ENCODE data around the gene HCK.

Gene HCK

GRCh38 chr20:32062776-32063170 is 10.7 kb downstream of the HCK start:
- no peak for TF ChIP-seq GATA2 (IDR thresholded peaks at IDR 0.05; ENCODE audit: low read depth, low read length)
- no peak for TF ChIP-seq GATA3 (IDR thresholded peaks at IDR 0.05; ENCODE audit: low read depth, low read length)

DNA sequence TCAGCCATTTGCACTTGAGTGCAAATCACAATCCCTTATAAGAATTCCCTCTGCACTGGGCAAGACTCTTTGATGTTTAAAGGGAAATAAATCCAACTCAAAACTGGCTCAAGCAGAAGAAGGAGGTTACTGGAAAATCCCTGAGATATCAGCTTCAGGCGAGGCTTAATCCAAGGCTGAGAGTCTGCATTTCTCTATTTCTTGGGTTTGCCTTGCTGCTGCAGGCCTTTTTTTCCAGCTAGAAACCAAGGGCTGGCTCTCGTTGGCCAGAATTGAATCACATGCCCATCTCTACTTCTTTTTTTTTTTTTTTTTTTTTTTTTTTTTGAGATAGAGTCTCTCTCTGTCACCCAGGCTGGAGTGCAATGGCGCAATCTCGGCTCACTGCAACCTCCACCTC is 11.7 kb downstream of the HCK start:
- TF ChIP-seq GATA3 (IDR thresholded peaks at IDR 0.05; ENCODE audit: low read depth, low read length) = no peak
- TF ChIP-seq GATA2 (IDR thresholded peaks at IDR 0.05; ENCODE audit: low read depth, low read length) = no peak

DNA sequence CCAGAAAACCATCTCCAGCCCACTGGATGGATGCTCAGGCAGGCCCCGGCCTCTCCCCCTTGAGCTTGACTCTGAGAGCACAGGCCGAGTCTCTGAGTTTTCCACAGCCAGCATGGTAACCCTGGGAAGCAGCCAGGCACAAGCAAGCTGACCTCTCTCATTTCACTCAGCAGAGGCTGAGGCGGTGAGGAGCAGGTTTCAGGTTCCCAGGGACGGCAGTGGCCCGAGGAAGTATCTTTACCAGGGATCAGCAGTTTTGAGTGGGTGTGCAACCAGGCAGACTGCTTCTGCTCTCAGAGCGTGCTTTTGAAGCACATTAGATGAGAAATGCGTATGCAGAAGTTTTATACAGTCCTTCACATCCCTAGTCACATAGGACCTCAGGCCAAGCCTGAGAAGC is 12.6 kb downstream of the HCK start:
- TF ChIP-seq GATA3 (IDR thresholded peaks at IDR 0.05; ENCODE audit: low read depth, low read length) = no peak
- no peak for TF ChIP-seq GATA2 (IDR thresholded peaks at IDR 0.05; ENCODE audit: low read depth, low read length)

- TF ChIP-seq GATA3 (IDR thresholded peaks at IDR 0.05; ENCODE audit: low read depth, low read length) = no peak
- TF ChIP-seq GATA2 (IDR thresholded peaks at IDR 0.05; ENCODE audit: low read depth, low read length) = no peak
Observed at GRCh38 chr20:32067234-32067821, 15.3 kb downstream of the HCK start.

- TF ChIP-seq GATA3 (IDR thresholded peaks at IDR 0.05; ENCODE audit: low read depth, low read length) = no peak
- TF ChIP-seq GATA2 (IDR thresholded peaks at IDR 0.05; ENCODE audit: low read depth, low read length) = no peak
Observed at GRCh38 chr20:32068174-32068573, 16.1 kb downstream of the HCK start.

GRCh38 chr20:32069711-32070110 is 17.7 kb downstream of the HCK start:
- TF ChIP-seq GATA3 (IDR thresholded peaks at IDR 0.05; ENCODE audit: low read depth, low read length) (no peak), GATA2 (IDR thresholded peaks at IDR 0.05; ENCODE audit: low read depth, low read length) (no peak)

DNA sequence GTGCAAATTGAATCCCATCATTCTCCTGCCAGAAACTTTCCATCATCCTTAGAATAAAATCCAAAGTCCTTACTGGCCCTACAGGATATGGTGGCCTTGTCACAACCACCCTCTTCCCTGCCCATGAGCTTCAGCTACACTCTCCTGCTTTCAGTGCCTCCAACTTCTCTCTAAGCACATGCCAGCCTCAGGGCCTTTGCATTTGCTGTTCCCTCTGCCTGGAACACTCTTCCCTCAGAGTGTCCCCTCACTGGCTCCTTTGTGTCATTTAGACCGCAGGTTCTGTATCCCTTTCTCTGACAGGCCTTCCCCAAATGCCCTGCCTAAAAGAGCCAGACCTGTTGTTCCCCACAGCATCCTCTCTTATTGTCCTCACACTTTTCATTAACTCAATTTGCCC is 18.2 kb downstream of the HCK start:
- no peak for TF ChIP-seq GATA3 (IDR thresholded peaks at IDR 0.05; ENCODE audit: low read depth, low read length)
- TF ChIP-seq GATA2 (IDR thresholded peaks at IDR 0.05; ENCODE audit: low read depth, low read length) = no peak

- TF ChIP-seq GATA2 (IDR thresholded peaks at IDR 0.05; ENCODE audit: low read depth, low read length) (no peak), GATA3 (IDR thresholded peaks at IDR 0.05; ENCODE audit: low read depth, low read length) (no peak)
Observed at GRCh38 chr20:32070690-32071213, 18.7 kb downstream of the HCK start.

DNA sequence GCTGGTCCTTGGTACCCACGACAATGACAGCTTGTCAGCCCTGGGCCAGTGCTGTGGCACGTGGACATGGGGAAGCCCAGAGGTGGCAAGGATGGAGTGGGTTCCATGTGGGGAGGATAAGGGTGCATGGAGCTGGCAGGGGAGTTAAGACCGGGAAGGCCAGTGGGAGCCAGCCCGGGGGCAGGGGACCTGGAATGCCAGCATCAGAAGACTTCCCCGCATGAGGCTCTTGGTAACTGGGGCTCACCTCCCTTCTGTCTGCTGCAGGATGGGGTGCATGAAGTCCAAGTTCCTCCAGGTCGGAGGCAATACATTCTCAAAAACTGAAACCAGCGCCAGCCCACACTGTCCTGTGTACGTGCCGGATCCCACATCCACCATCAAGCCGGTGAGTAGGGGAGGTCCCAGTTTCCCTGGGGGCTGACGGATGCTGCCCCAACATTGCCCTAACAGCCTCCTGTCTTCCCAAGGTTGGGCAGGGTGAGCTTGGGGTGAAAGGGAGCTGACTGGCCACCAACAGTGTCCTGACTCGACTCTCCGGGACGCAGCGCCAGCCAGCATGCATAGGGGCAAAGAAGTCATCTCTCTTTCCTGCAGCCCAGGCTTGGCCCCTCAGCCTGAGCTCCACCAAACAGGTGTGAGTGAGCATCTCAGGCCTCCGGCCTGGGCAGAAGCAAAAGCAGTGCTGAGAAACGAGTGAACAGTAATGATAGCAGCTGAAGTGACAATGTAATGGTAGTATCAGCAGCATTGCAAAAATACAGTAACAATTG is 19.5 kb downstream of the HCK start:
- TF ChIP-seq GATA3 (IDR thresholded peaks at IDR 0.05; ENCODE audit: low read depth, low read length) = no peak
- no peak for TF ChIP-seq GATA2 (IDR thresholded peaks at IDR 0.05; ENCODE audit: low read depth, low read length)

- no peak for TF ChIP-seq GATA3 (IDR thresholded peaks at IDR 0.05; ENCODE audit: low read depth, low read length)
- no peak for TF ChIP-seq GATA2 (IDR thresholded peaks at IDR 0.05; ENCODE audit: low read depth, low read length)
Observed at GRCh38 chr20:32072168-32072750, 20.2 kb downstream of the HCK start.

DNA sequence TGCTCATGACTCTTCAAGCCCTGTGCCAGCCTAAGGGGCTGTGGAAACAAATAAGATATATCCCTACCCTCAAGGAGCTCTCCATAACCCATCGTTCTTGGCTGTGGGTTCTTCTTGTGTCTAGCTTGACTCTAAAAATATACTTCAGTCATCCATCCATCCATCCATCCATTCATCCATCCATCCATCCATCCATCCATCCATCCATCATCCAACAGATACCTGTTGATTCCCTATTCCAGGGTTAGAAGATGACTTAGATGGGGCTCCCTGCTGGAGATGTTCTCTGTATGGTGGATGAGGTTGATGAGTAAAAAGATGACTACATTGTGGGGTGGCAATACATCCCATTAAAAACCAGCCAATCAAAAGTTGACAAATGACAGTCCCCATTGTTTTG is 23.5 kb downstream of the HCK start:
- no peak for TF ChIP-seq GATA2 (IDR thresholded peaks at IDR 0.05; ENCODE audit: low read depth, low read length)
- no peak for TF ChIP-seq GATA3 (IDR thresholded peaks at IDR 0.05; ENCODE audit: low read depth, low read length)

- TF ChIP-seq GATA3 (IDR thresholded peaks at IDR 0.05; ENCODE audit: low read depth, low read length) = no peak
- TF ChIP-seq GATA2 (IDR thresholded peaks at IDR 0.05; ENCODE audit: low read depth, low read length) = no peak
Observed at GRCh38 chr20:32077190-32077589, 25.1 kb downstream of the HCK start.

GRCh38 chr20:32078322-32078721 is 26.3 kb downstream of the HCK start:
- TF ChIP-seq GATA2 (IDR thresholded peaks at IDR 0.05; ENCODE audit: low read depth, low read length) (no peak), GATA3 (IDR thresholded peaks at IDR 0.05; ENCODE audit: low read depth, low read length) (no peak)

- TF ChIP-seq GATA3 (IDR thresholded peaks at IDR 0.05; ENCODE audit: low read depth, low read length) (no peak), GATA2 (IDR thresholded peaks at IDR 0.05; ENCODE audit: low read depth, low read length) (no peak)
Observed at GRCh38 chr20:32078791-32079190, 26.7 kb downstream of the HCK start.

DNA sequence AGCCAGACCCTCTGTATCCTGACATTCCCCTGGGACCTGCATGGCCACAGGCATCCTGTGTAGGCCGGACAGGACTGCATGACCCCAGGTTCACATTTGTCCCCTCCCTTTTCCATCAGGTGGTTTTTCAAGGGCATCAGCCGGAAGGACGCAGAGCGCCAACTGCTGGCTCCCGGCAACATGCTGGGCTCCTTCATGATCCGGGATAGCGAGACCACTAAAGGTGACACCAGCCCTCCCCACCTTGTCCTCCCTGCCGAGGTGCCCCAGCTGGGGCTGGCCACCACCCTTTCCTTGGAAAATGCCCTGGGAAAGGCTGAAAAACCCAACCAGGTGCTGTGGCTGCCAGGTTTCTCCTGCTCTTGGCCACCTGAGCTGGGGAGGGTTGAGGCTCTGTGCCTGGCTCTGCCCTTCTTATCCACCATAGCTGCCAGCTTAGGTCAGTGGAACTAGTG is 27.6 kb downstream of the HCK start:
- TF ChIP-seq GATA2 (IDR thresholded peaks at IDR 0.05; ENCODE audit: low read depth, low read length) (no peak), GATA3 (IDR thresholded peaks at IDR 0.05; ENCODE audit: low read depth, low read length) (no peak)

Measured in SH-SY5Y (cell line).